Ramos (cell line): ENCODE data around the gene HMGN1.
"Not testable (repeated sequence)": the region's sequence is repeated elsewhere in the genome, so short reads cannot be mapped to it uniquely, and the experiment has no call there.

ENCODE experiments used
- in situ Hi-C: fragments of 300-500 bp; cut with MboI; formaldehyde crosslinking; loops from one replicate; pipeline ENCODE4 v1.14.3; 2022; ENCODE audit warnings: low sequenced_read_pairs; ENCODE audit not compliant: unreplicated experiment

HMGN1 gene

DNA sequence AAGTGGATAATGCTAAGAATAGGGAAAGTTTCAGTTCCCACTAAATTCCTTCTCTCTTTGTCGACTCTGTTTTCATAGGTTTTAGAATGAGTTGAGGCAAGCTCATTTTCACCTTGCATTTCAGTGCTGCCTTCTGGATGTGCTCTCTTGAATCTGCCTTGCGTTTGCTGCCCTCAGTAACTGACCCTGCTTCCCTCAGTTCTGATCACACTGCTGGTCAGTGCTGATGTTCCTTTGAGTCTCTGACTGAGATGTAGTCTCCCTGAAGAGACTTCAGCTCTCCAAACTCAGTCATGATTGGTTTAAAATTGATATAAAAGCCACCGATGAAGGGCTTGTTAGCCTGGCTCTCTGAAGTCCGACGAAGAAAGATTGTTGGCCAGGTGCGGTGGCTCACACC is 25.2 kb upstream of the HMGN1 start:
- in situ Hi-C loops: no loop called here

DNA sequence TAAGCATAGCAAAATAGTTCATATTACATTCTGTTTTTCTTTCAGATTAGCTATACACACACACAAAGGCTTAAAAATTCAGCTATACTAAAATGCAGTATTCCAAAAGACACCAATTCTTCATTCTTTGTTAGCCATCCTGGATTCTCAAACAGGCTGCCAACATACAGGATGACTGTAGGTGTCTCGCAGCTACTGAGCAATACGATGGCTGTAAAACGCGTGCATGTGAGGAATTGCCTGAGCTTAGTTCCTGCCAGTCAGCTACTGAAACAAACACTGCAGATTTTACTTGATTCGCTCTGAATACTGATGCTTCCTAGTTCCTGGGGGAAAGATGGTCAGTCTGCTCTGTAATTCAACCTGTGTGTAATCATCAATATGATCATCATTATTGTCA is 24.7 kb upstream of the HMGN1 start:
- in situ Hi-C loops: no loop called here

DNA sequence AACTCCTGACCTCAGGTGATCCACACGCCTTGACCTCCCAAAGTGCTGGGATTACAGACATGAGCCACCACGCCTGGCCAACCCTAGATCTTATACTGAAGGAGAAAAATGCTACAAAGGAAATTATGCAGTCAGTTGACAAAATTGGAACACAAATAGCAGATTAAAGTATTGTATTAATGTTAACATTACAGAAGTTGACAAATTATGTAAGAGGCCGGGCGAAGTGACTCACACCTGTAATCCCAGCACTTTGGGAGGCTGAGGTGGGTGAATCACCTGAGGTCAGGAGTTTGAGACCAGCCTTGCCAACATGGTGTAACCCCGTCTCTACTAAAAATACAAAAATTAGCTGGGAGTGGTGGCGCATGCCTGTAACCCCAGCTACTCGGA is 21.0 kb upstream of the HMGN1 start:
- in situ Hi-C loops: not testable (repeated sequence)

DNA sequence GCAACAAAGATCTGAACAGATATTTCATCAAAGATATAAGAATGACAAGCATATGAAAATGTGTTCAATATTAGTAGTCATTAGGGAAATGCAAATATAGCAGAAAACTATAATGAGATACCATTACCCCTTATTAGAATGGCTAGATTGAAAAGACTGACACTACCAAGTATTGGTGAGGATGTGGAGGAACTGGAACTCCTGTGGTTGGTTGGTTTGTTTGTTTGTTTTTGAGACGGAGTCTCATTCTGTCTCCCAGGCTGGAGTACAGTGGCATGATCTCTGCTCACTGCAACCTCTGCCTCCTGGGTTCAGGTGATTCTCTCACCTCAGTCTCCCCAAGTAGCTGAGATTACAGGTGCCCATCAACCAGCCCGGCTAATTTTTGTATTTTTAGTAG is 18.9 kb upstream of the HMGN1 start:
- in situ Hi-C loops: no loop called here

DNA sequence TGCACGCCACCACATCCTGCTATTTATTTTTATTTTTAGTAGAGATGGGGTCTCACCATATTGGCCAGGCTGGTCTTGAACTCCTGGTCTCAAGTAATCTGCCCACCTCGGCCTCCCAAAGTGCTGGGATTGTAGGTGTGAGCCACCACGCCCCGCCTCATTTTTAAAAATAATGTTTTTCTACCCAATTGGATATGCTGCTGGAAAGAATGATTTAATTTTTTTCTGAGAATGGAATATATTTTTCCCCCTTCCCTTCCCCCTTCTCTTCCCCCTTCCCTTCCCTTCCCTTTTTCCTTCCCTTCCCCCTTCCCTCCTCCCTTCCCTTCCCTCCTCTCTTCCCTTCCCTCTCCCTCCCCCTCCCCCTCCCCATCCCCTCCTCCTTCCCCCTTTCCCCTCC is 17.7 kb upstream of the HMGN1 start:
- in situ Hi-C loops: no loop called here

DNA sequence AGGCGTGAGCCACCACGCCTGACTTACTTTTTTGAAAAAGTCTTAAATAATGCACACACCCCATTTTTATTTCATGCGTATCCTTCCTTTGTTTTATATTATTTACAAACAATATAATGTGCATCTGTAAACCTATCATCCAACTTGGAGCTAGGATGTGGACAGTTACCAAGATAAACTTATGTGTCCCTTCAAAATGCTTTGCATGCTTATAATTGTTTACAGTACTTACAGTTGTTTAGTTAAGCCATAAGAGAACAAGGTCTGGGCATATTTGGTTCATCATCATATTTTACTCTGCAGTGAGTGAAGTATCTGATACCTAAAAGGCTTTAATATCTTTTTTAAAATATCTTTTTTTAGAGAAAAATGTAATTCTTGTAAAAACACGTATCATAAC is 16.1 kb upstream of the HMGN1 start:
- in situ Hi-C loops: no loop called here

DNA sequence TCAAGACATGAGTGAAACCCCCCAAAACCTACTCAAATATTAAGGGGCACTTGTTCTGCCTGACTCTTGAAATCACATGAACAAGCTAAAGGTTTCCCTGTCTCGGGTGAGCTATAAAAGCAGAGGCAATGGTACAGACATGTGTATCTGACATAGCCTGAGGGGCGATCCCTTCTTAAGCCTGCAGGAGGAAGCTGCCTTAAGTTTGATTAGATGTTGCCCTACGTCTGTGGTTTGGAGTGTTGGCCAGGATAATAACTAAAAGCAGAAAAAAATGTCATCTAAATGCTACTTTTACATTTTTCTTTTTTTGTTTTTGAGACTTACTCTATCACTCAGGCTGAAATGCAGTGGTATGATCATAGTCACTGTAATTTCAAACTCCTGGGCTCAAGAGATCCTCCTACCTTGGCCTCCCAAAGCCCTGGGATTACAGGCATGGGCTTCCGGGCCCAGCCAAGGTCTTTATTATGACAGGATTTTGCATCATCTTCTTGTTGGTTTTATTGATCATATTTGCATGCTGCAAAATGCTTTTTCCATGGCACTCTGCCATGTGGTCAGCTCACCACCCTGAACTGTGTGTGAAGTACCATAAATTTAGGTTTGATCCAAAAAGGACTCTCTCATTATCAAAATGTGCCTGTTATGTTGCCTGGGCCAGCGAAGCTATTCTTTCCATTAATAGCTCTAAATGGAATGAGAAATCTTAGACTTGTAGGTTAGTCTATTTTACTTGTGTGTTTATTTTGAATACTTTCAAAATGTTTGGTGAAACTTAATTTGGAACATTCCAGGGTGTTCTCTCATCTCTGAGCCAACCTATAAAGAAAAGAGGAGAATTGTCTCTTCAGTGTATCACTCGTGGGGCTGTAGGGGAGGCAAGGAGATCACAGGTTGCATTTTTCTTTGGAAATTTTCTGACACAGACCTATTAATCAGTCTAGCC is 15.0 kb upstream of the HMGN1 start:
- in situ Hi-C loops: no loop called here

DNA sequence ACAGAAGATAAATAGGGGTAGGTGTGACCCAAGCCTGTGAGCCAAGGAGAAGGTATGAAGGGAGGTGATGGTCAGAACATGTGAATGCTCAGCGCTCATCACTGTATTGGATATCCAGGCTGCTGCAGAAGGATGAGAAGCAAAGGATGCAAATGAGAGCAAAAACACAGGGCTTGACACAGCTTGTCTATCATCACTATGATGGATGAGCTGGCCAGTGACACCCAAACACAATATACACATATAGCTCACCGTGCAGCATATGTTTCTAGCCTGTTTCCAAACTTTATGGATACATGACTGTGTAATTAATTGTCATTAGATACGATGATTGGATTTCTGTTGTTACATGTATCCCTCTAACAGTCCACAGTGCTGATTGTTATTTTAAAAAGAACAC is 13.8 kb upstream of the HMGN1 start:
- in situ Hi-C loops: no loop called here

DNA sequence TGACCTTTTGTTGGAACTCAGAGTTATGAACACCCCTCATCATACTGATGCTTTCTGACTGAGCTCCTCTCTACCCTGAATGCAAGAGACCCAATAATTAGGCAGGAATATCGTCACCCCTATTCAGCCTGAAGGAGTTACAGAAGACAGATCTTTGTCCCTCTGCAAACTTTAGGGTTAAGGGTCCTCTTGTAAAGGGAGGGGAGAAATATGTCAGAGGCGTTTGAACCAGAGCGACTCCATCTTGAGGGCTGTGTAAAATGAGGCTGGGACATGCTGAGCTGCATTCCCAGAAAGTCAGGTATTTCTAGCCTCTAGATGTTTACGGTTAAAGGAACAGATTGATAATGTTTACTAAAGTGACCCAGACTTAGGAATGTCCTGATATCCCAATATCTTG is 10.5 kb upstream of the HMGN1 start:
- in situ Hi-C loops: no loop called here

DNA sequence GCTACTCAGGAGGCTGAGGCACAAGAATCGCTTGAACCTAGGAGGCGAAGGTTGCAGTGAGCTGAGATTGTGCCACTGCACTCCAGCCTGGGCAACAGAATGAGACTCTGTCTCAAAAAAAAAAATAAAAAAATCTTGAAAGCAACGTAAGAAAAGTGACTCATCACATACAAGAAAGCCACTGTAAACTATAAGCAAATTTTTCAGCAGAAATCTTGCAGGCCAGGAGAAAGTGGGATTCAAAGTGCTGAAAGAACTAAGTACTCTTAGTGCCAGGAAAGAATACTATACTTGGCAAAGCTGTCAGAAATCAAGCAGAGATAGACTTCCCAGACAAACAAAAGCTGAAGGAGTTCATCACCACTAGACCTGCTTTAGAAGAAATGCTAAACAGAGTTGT is 4.4 kb upstream of the HMGN1 start:
- in situ Hi-C loops: no loop called here

DNA sequence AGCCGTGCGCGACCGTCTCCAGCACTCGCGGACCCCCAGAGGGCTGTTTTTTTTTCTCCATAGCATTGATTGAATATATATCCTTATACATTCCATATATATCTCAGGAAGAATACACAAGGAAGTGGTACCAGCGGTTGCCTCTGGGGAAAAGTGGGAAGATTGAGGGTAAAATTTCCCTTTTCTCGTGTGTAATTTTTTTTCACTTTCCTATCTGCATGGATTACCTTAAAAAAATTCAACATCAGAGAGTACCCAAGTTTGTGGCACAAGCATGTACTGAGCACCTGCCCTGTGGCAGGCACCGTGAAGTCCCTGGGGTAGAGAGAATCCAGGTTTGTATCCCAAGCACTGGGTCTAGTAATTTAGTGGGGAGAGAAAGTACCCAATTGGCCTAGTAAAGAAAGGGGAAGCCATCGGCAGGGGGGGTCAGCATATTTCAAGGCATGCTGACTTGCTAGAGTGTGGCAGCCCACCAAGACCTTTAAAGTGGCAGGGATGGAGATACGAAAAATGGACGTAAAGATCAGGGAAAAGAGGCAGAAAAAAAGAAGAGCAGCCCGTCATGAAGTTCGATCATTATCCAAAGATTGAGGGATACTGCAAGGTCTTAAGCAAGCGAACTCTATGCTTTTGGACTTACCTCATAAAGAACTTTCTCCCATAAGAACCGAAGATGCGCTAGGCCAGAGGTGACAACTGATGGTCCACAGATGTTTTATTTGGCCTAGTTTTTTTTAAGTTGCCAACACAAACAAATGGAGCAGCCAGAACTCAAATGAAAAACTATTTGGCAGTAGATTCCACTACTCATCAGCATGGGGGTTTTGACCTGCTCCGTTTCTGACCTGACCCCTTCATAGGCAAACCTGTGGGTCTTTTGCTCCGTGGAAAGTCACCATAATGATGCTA is 1.5 kb upstream of the HMGN1 start:
- in situ Hi-C loops: no loop called here

DNA sequence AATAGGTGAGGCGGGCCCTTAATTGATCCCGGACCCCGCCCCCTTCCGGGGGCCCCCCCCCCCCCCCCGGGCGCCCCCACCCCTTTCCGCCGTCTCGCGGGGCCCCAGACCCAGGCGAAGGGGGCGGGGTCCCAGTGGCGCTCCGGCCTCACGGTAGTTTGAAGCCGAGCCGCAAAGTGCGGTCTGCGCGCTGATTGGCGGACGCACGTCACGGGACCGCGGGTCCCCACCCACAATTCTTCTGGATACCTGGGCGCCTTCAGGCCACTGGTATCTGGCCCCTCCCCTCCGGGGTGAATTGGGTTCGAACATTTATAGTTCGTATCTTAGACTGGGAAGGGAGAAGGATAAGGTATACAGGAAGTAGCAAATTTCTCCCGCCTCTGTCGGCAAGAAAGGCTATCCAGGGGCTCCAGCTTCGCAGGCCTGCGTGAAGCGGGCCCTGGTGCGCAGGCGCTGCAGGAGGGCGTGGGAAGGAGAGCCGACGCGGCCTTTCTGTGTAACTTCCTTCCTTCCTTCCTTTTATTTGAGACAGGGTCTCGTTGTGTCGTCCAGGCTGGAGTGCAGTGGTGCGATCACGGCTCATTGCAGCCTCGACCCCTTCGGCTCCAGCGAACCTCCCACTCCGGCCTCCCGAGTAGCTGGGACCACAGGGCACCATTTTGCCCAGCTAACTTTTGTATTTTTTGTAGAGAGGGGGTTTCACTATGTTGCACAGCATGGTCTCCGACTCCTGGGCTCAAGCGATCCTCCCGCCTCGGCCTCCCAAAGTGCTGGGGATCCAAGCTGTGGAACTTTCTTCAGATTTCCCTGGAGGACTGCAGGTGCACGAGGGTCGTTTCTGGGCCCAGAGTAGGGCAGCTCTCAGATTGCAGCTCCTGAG is 564 bp upstream of the HMGN1 start:
- in situ Hi-C loops: no loop called here

DNA sequence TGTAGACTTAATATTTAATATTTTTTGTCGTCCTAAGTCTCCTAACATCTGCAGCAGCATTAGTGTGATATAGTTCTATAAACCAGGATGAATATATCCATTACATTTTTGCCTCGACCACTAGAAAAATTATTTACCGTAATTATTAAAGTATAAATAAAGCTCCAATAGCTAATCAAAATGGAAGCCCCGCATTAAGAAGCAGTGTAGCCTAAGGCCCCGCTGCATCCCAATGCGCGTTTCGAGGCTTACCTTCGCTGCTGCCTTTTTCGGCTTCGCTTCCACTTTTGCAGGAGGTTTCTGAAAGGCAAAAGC is 891 bp downstream of the HMGN1 start:
- in situ Hi-C loops: no loop called here

DNA sequence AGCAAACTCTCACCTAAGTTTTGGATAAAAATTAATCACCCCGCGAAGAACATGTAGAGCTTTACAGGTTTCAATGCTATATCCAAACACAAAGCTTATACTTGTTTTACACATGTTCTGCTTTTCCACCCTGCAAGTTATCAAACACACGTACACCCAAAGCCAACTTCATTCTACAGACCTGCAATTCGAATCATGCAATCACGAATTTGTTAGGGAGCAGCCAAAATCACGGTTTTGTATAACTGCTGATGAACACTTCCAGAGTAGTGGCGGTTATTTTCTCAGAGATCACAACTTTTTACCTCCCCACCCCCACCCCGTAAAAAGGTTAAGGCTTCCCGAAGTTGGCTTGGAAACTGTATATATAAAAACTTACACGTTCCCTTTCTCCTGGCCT is 1.4 kb downstream of the HMGN1 start:
- in situ Hi-C loops: no loop called here

DNA sequence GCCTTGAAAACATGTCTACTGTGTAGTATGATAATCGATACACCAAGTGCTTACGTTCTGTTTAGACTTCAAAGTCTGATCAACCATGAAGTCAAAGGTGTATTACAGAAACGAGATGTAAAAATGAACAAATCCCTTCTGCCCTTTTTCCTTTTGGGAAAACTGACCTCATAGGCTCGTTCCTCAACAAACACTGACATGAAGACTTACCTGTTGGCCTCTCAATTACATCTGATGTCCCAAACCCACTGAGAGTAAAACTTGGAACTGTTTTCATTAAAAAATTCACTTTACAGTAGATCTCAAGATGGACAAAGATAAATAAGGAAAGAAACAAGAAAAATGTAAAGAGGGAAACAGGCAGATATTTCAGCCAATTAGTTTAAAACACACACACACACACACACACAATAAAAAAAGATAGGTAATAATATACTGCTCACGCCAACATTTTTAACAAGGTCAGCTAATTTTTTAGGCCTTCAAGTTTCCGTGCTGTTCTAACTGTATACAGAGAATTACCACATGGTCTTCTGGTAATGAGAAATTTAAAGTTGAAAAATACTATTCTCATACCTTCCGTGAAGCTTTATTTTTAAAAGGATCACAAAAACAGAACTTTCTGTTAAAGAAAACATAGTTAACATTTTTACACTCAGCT is 2.1 kb downstream of the HMGN1 start:
- in situ Hi-C loops: no loop called here

DNA sequence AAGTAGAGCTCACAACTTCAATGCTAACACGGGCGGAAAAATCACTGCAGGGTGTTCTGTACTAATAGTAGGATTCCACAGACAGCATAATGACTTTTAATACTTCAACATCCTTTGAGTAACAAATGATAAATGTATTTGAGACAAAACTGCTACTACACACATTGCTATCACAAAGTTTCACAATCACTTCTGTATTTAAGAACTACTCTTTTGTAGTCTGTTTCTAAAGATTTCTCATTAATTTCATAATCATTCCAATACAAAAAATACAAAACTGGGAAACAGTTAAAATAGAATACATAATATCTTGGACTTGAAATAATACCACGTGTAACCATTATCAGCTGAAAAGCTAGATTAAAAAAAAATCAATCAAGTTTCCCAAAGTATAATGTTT is 2.7 kb downstream of the HMGN1 start:
- in situ Hi-C loops: no loop called here

DNA sequence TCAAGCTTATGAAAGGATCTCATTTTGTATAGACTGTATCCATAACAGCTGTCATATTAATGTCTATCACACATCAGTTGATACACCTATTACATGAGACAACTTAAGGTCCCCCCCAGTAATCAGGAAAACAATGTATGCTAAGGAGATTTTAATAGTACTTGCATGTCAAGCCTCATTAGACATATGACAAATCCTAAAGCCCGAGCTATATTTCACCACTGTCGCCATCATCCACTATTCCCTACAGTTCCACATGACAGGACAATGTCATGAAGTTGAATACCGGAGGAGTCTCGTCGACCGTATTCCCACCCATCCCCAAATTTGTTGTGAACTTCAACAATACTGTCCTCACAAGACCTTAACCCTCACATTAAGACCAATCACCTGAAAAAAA is 3.4 kb downstream of the HMGN1 start:
- in situ Hi-C loops: no loop called here

DNA sequence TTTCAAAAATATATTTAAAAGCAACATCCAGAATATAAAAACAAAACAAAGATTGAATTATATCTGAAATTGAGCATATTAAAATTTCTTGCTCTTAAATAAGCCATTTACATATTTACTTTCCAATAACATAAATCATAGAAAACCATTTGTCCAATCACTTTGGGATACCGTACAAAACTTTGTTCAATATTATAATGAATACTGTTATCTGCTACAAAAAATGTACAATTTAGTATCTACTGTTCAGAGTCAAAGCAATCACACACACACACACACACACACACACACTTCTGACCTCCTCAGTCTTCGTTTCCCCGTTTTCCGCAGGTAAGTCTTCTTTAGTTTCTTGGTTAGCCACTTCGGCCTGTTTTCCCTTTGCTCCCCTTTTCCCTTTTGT is 4.0 kb downstream of the HMGN1 start:
- in situ Hi-C loops: no loop called here

DNA sequence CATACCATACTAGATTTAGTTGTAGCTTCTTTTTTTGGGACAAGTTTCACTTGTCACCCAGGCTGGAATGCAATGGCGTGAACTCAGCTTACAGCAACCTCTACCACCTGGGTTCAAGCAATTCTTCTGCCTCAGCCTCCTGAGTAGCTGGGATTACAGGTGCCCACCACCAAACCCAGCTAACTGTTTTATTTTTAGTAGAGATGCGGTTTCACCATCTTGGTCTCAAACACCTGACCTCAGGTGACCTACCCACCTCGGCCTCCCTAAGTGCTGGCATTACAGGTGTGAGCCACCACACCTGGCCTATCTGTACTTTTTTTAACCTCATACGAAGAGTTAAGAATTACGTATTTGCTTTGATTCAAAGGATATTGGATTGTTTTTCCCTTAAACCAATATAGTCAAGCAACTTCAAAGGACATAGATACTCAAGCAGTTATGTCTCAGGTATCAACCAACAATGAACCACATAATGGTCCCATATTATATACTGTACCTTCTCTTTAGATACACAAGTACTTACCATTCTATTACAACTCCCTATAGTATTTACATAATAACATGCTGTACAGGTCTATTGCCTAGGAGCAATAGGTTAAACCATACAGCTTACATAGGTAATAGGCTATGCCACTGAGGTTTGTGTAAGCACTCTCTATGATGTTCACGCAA is 7.5 kb downstream of the HMGN1 start:
- in situ Hi-C loops: no loop called here

DNA sequence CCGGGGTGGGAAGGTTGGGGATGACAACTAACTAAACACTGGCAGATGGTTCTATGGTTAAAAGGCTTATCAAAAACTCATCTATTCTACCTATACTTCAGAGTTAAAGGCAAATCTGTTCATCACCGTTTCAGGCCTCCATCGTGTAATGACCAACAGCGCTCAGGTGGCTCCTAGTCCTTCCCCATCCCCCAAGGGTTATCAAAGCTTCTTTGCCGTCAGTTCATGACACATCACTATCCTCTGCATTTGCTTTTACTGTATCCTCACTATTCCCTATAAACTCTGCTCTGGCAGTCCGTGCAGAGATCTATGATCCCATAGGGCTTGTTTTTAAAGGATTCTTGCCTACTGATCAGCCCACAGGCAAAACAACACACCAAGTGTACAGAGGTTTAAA is 8.2 kb downstream of the HMGN1 start:
- in situ Hi-C loops: no loop called here
